Cerebellar cortex (tissue), 1 donor: Measurements from ENCODE around the gene FBXW4.
A peak's percentile ranks its signal among the peaks of the same experiment; 100 is the strongest.

Source experiments
- DNase-seq: peaks from one replicate; pipeline ENCODE4 v3.0.0-alpha.2; 2015; ENCODE audit warnings: low spot score

The FBXW4 gene

GRCh38 chr10:101696632-101697031, 1.7 kb upstream of the FBXW4 start:
- no peak for DNase-seq

- DNase-seq, result no peak
Observed at GRCh38 chr10:101695404-101695890, 477 bp upstream of the FBXW4 start.

- DNase-seq, result peak; percentile 61
Observed at GRCh38 chr10:101693978-101694673, 844 bp downstream of the FBXW4 start.

- no peak for DNase-seq
Observed at GRCh38 chr10:101693651-101693977, 1.4 kb downstream of the FBXW4 start.

- no peak for DNase-seq
Observed at GRCh38 chr10:101691081-101691480, 3.9 kb downstream of the FBXW4 start.

- DNase-seq, result peak; percentile 32
Observed at GRCh38 chr10:101690461-101690860, 4.5 kb downstream of the FBXW4 start.

GRCh38 chr10:101687071-101687658, 7.8 kb downstream of the FBXW4 start:
- DNase-seq, result no peak

- DNase-seq, result no peak
Observed at GRCh38 chr10:101686133-101686925, 8.6 kb downstream of the FBXW4 start.

- no peak for DNase-seq
Observed at GRCh38 chr10:101684782-101685181, 10.2 kb downstream of the FBXW4 start.

GRCh38 chr10:101683276-101683675, 11.7 kb downstream of the FBXW4 start:
- no peak for DNase-seq

GRCh38 chr10:101682172-101682825, 12.7 kb downstream of the FBXW4 start:
- no peak for DNase-seq

GRCh38 chr10:101676565-101676964, 18.4 kb downstream of the FBXW4 start:
- DNase-seq, result no peak

- DNase-seq, result no peak
Observed at GRCh38 chr10:101675115-101675514, 19.9 kb downstream of the FBXW4 start.

GRCh38 chr10:101672536-101672935, 22.4 kb downstream of the FBXW4 start:
- DNase-seq, result peak; percentile 31

- no peak for DNase-seq
Observed at GRCh38 chr10:101671453-101671852, 23.5 kb downstream of the FBXW4 start.

- no peak for DNase-seq
Observed at GRCh38 chr10:101670635-101671034, 24.3 kb downstream of the FBXW4 start.

- DNase-seq, result no peak
Observed at GRCh38 chr10:101669181-101669580, 25.8 kb downstream of the FBXW4 start.

GRCh38 chr10:101668566-101668965, 26.4 kb downstream of the FBXW4 start:
- DNase-seq, result no peak

GRCh38 chr10:101666083-101666482, 28.9 kb downstream of the FBXW4 start:
- no peak for DNase-seq

GRCh38 chr10:101663097-101663496, 31.9 kb downstream of the FBXW4 start:
- DNase-seq, result no peak

GRCh38 chr10:101660256-101660655, 34.7 kb downstream of the FBXW4 start:
- no peak for DNase-seq

- no peak for DNase-seq
Observed at GRCh38 chr10:101658975-101659374, 36.0 kb downstream of the FBXW4 start.

- DNase-seq, result no peak
Observed at GRCh38 chr10:101656890-101657289, 38.1 kb downstream of the FBXW4 start.
